ENCODE data around the gene FREM1.

DNA sequence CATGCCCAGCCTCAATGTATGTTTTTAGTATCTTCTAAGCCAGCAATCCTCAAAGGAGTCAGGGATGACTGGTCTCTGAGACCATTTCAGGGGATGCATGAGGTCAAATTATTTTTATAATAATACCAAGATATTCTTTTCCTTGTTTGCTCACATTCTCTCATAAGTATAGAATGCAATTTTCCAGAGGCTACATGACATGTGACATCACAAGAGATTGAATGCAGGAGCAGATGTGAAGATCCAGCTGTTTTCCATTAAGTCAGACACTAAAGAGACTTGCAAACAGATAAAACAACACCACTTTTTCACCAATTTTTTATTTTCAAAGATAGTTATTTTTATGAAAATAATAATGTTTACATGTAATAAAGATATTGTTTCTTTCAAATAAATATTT, 22.0 kb upstream of the FREM1 start:
- no peak for TF ChIP-seq YY1 (IDR thresholded peaks at IDR 0.05; ENCODE audit: insufficient read depth, insufficient read length)
- no peak for TF ChIP-seq SUZ12 (IDR thresholded peaks at IDR 0.05; ENCODE audit: extremely low read depth, insufficient read depth, insufficient read length)
- TF ChIP-seq ZNF274 (IDR thresholded peaks at IDR 0.05; ENCODE audit: low read depth, low read length), result no peak

Measured in NT2/D1 (cell line).